Measurements from ENCODE around the gene DNAJB14. TPM values are rescaled to one million over a fixed set of nuclear protein-coding genes. Genes with fewer than 3 reads are reported as not detected.
A peak's percentile ranks its signal among the peaks of the same experiment; 100 is the strongest.

Gene DNAJB14
- total RNA-seq, 1 donor, result 70.1 TPM

- peaks cover 22% of the 10 kb centered on the region for H3K4me1 ChIP-seq (ENCODE audit: insufficient read depth, low read length)
Measured at GRCh38 chr4:99894161-99894997, 52.0 kb downstream of the DNAJB14 start, which contains the start of gene LAMTOR3. Gene LAMTOR3 (minus strand): TSS chr4:99894427. CDS start chr4:99893963, 464 bp downstream.

DNA sequence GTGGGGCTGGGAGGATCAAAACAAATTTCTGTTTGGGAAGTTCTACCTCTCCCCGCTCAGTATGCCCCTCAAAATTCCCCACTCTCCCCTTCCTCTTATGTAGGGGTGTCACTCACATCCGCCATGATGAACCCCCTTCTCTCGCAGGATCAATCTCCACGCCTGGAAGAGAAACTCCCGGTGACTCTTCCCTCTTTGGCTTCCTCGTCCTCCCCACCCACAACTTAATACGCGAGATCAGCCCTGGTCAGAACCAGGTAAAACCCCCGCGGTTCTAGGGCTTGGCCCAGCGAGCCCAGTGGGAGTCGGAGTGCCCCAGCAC lies 52.6 kb downstream of the DNAJB14 start:
- no peaks in the 10 kb centered on the region for H3K9me3 ChIP-seq (ENCODE audit: low read depth, low read length)
- H3K4me1 ChIP-seq (ENCODE audit: insufficient read depth, low read length), result peaks cover 22% of the 10 kb centered on the region
- H3K4me3 ChIP-seq (ENCODE audit: low read length), result peak overlapping the region; percentile 73
- H3K27me3 ChIP-seq (ENCODE audit: insufficient read depth, low read length), result no peaks in the 10 kb centered on the region

More at GRCh38 chr4:99894161-99894997, 52.0 kb downstream of the DNAJB14 start, which contains the start of gene LAMTOR3:
- Histone ChIP-seq H3K27me3 (ENCODE audit: insufficient read depth, low read length) (no peaks in the 10 kb centered on the region), H3K4me3 (ENCODE audit: low read length) (peak within 1 kb of the TSS; percentile 73), H3K9me3 (ENCODE audit: low read depth, low read length) (no peaks in the 10 kb centered on the region)

DNA sequence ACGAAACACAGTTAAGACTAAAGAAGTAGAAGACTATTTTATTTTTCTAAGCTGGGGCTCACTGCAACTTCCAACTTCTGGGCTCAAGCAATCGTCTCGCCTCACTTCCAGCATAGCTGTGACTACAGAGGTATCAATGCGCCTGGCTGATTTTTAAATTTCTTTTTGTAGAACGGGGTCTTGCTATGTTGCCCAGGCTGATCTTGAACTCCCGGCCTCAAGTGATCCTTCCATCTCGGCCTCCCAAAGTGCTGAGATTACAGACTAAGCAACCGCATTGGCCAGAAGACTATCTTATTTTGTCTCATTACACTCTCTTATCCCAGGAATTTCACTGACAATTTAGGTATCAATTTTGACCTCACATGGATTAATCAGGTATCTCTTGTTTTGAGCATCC lies 53.4 kb downstream of the DNAJB14 start:
- H3K4me1 ChIP-seq (ENCODE audit: insufficient read depth, low read length), result peaks cover 22% of the 10 kb centered on the region
- no peaks in the 10 kb centered on the region for H3K27me3 ChIP-seq (ENCODE audit: insufficient read depth, low read length)
- no peak overlapping the region for H3K4me3 ChIP-seq (ENCODE audit: low read length)
- no peaks in the 10 kb centered on the region for H3K9me3 ChIP-seq (ENCODE audit: low read depth, low read length)

DNA sequence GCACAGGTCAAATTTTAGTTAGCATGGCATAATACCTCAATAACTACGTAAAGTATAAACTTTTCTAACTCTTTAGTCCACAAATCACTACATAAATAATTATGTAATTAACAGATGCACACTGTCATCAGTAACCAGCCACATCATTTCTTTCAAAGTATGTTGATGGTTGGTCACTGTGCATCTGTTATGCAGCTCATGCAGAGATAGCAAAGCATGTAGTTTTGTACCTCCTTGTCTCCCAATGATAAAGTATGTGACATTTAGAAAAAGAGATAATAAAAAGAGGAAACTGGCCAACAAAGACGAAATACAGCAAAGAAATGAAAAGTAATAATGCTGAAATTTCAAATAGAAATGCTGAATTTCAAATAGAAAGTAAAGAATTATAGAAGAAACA lies 55.1 kb downstream of the DNAJB14 start:
- Histone ChIP-seq H3K9me3 (ENCODE audit: low read depth, low read length) (no peaks in the 10 kb centered on the region), H3K4me3 (ENCODE audit: low read length) (no peak overlapping the region), H3K4me1 (ENCODE audit: insufficient read depth, low read length) (peaks cover 22% of the 10 kb centered on the region), H3K27me3 (ENCODE audit: insufficient read depth, low read length) (no peaks in the 10 kb centered on the region)

DNA sequence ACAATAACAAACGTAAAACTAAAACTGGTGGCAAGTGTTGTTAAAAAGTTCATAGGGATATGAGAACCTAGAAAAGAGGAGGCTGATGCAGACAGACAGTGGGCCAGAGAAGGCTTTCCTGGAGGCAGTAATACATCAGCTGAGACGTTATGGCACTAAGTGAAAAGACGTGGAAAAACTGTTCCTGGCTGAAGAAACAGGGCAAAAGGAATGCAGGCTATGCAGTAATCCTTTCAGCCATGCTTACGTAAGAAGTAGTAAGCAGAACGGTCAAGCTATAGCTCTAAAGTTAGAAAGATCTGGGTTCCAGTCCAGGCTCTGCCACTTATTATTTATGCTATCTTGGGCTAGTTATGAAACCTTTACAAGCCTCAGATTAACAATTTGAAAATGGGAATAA lies 58.6 kb downstream of the DNAJB14 start:
- Histone ChIP-seq H3K4me3 (ENCODE audit: low read length) (no peak overlapping the region), H3K9me3 (ENCODE audit: low read depth, low read length) (no peaks in the 10 kb centered on the region), H3K27me3 (ENCODE audit: insufficient read depth, low read length) (no peaks in the 10 kb centered on the region), H3K4me1 (ENCODE audit: insufficient read depth, low read length) (peaks cover 4% of the 10 kb centered on the region)

DNA sequence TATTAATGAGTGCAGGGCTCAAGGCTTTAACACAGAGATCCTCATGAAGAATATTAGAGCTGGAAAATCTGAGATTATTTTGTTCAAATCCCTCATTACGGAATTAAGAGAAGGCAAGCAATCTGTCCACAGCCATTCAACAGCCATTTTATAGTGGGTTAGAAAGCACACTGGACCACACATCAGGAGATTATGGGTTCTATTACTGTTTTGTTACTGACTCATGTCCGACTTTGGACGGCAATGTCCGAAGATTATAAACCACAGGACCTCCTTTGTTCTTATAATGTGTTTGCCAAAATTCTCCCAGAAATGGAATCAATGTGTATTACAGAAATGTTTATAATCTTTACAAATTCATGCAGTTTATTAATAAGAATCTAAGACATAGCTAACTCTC lies 60.3 kb downstream of the DNAJB14 start:
- Histone ChIP-seq H3K4me3 (ENCODE audit: low read length) (no peak overlapping the region), H3K4me1 (ENCODE audit: insufficient read depth, low read length) (no peaks in the 10 kb centered on the region), H3K9me3 (ENCODE audit: low read depth, low read length) (no peaks in the 10 kb centered on the region), H3K27me3 (ENCODE audit: insufficient read depth, low read length) (no peaks in the 10 kb centered on the region)

DNA sequence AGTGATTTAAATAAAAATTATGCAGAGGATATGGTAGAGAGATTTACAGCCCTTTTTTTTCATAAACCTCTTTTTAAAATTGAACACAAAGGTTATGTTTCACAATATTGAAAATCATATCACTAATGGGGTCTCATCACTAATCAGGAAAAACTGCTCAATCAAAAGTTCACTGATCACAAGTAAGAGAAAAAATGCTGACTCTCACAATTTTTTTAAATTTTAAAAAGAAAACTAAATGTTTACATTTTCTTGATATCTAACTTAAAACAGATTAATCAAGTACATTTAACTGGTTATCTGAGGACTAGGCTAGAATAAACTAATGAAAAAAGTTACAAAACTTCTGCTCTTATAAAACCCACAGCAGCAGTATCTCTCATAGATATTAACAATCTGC lies 60.7 kb downstream of the DNAJB14 start:
- H3K9me3 ChIP-seq (ENCODE audit: low read depth, low read length), result no peaks in the 10 kb centered on the region
- no peaks in the 10 kb centered on the region for H3K27me3 ChIP-seq (ENCODE audit: insufficient read depth, low read length)

DNA sequence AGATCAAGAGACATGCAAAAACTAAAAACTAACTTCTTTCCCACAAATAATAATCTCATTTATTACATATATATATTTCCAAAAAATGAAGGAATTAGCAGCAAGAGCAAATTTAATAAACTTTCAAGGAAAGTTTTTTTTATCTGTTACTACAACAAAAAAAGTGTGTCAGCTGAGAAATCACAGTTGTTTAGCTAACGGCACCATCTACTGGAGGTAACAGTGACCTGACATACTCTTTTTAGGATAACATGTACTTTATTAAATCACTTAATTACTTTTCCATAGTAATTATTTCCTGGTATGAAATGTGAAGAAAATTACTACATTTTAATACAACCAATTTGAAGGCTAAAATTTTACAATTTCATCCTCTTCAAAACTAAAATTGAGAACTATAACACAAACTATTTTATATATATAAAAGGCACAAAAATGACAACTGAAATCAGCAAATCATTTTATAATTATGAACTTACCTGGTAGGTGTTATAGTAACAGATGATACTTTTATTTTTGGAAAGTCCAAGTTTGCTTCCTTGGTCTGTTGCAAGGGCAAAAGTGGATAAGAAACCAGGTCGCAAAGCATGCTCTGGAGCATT lies 61.3 kb downstream of the DNAJB14 start:
- Histone ChIP-seq H3K4me3 (ENCODE audit: low read length) (no peak overlapping the region), H3K9me3 (ENCODE audit: low read depth, low read length) (no peaks in the 10 kb centered on the region), H3K27me3 (ENCODE audit: insufficient read depth, low read length) (no peaks in the 10 kb centered on the region), H3K4me1 (ENCODE audit: insufficient read depth, low read length) (no peaks in the 10 kb centered on the region)

More for the DNA sequence above, 60.7 kb downstream of the DNAJB14 start:
- Histone ChIP-seq H3K4me3 (ENCODE audit: low read length) (no peak overlapping the region), H3K4me1 (ENCODE audit: insufficient read depth, low read length) (no peaks in the 10 kb centered on the region)

- Histone ChIP-seq H3K4me3 (ENCODE audit: low read length) (no peak overlapping the region), H3K27me3 (ENCODE audit: insufficient read depth, low read length) (no peaks in the 10 kb centered on the region), H3K9me3 (ENCODE audit: low read depth, low read length) (no peaks in the 10 kb centered on the region), H3K4me1 (ENCODE audit: insufficient read depth, low read length) (no peaks in the 10 kb centered on the region)
Measured at GRCh38 chr4:99879458-99879857, 67.0 kb downstream of the DNAJB14 start.

GRCh38 chr4:99878604-99879003 lies 67.8 kb downstream of the DNAJB14 start:
- H3K9me3 ChIP-seq (ENCODE audit: low read depth, low read length), result no peaks in the 10 kb centered on the region
- no peaks in the 10 kb centered on the region for H3K27me3 ChIP-seq (ENCODE audit: insufficient read depth, low read length)
- no peak overlapping the region for H3K4me3 ChIP-seq (ENCODE audit: low read length)
- no peaks in the 10 kb centered on the region for H3K4me1 ChIP-seq (ENCODE audit: insufficient read depth, low read length)

DNA sequence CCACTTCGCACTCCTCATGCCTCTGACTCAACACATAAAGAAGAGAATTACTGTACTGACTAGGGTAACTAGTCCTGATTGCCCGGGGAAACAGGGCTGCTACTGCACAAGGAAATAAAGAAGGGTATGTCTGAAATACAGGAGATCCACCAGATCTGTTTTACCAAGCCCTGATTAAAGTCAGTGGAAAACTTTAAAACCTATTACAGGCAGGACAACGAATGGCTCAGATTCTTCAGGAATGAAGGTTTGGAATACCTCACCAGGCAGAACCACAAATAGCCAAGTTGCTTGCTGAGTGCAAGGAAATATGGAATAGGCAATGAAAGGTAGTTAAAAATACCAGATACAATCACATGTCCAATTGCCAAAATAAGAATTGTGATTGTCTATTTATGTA lies 69.5 kb downstream of the DNAJB14 start:
- Histone ChIP-seq H3K4me1 (ENCODE audit: insufficient read depth, low read length) (no peaks in the 10 kb centered on the region), H3K4me3 (ENCODE audit: low read length) (no peak overlapping the region), H3K9me3 (ENCODE audit: low read depth, low read length) (no peaks in the 10 kb centered on the region), H3K27me3 (ENCODE audit: insufficient read depth, low read length) (no peaks in the 10 kb centered on the region)

GRCh38 chr4:99875071-99875470 lies 71.3 kb downstream of the DNAJB14 start:
- no peaks in the 10 kb centered on the region for H3K4me1 ChIP-seq (ENCODE audit: insufficient read depth, low read length)
- H3K4me3 ChIP-seq (ENCODE audit: low read length), result no peak overlapping the region
- H3K9me3 ChIP-seq (ENCODE audit: low read depth, low read length), result no peaks in the 10 kb centered on the region
- H3K27me3 ChIP-seq (ENCODE audit: insufficient read depth, low read length), result no peaks in the 10 kb centered on the region

GRCh38 chr4:99872570-99872969 lies 73.8 kb downstream of the DNAJB14 start:
- no peaks in the 10 kb centered on the region for H3K9me3 ChIP-seq (ENCODE audit: low read depth, low read length)
- no peaks in the 10 kb centered on the region for H3K27me3 ChIP-seq (ENCODE audit: insufficient read depth, low read length)
- no peaks in the 10 kb centered on the region for H3K4me1 ChIP-seq (ENCODE audit: insufficient read depth, low read length)
- no peak overlapping the region for H3K4me3 ChIP-seq (ENCODE audit: low read length)

DNA sequence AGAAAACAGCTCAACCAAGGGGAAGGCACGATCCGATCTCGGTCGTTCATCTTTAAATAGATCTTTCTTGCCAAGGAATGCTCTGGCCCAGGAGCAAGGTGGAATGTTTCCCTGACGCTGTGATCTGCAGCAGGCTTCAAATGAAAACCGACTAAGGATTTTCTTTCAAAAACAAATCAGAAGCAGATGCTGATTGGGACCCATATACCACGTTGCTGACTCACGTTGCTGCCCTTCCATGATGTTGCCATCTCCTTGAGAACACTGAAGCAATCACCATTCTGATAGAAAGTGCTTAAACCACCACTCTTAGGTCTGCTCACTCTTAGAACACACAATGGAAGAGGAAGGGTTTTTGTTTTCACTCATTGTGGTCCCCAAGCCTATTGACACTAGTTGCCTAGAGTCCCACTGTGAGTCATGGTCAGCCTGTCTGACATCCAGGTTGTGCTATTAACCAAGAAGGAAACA lies 78.3 kb downstream of the DNAJB14 start:
- Histone ChIP-seq H3K4me3 (ENCODE audit: low read length) (no peak overlapping the region), H3K9me3 (ENCODE audit: low read depth, low read length) (no peaks in the 10 kb centered on the region), H3K4me1 (ENCODE audit: insufficient read depth, low read length) (no peaks in the 10 kb centered on the region), H3K27me3 (ENCODE audit: insufficient read depth, low read length) (no peaks in the 10 kb centered on the region)

DNA sequence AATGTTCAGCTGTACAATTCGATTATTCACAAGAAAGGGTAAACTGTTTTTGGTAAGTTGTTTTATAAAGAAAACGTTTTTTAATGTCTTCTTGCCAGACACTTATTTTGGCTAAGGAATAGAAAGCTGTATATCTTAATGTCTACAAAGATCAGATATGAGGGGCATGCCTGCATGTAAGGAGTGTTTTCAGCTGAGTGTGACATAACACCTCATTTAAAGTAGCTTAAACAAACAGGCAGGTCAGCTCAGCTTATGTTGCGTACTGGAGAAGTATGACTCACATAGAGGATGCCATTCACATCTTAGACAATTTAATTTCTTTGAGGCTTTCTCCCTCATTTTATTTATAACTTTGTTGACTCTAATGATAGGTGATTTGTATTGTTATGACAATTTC lies 82.6 kb downstream of the DNAJB14 start:
- peaks cover 18% of the 10 kb centered on the region for H3K4me1 ChIP-seq (ENCODE audit: insufficient read depth, low read length)
- H3K9me3 ChIP-seq (ENCODE audit: low read depth, low read length), result no peaks in the 10 kb centered on the region
- no peaks in the 10 kb centered on the region for H3K27me3 ChIP-seq (ENCODE audit: insufficient read depth, low read length)
- H3K4me3 ChIP-seq (ENCODE audit: low read length), result no peak overlapping the region

Data from mononuclear cell (primary cell).